RWPE2 (cell line): ENCODE results near the gene PDSS2.

Experiments used
- ATAC-seq: fragments of 200-7000 bp; cut with Tn5 transposase; 3 replicates; pipeline ENCODE4 v1.9.1; 2021; ENCODE audit warnings: low read depth
- DNase-seq: peaks from one replicate; pipeline ENCODE4 v3.0.0-alpha.2; 2020; ENCODE audit warnings: low spot score
- H3K27ac ChIP-seq: fragments of 450-650 bp; 2 replicates; pipeline ENCODE4 v1.5.1; 2017; ENCODE audit warnings: mild to moderate bottlenecking; ENCODE audit not compliant: poor library complexity, severe bottlenecking
- H3K27me3 ChIP-seq: fragments of 250-450 bp; sonication (Bioruptor Pico); 2 replicates; pipeline ENCODE4 v1.5.1; 2021; ENCODE audit warnings: mild to moderate bottlenecking, moderate library complexity; ENCODE audit not compliant: insufficient read depth, poor library complexity, severe bottlenecking
- H3K36me3 ChIP-seq: fragments of 250-450 bp; sonication (Bioruptor Pico); 2 replicates; pipeline ENCODE4 v1.5.1; 2020; ENCODE audit warnings: low read depth, mild to moderate bottlenecking, moderate library complexity
- H3K4me1 ChIP-seq: fragments of 250-450 bp; sonication (Bioruptor Pico); 2 replicates; pipeline ENCODE4 v1.5.1; 2021; ENCODE audit warnings: mild to moderate bottlenecking, moderate library complexity; ENCODE audit not compliant: insufficient read depth, poor library complexity, severe bottlenecking
- H3K4me3 ChIP-seq: fragments of 250-450 bp; sonication (Bioruptor Pico); 2 replicates; pipeline ENCODE4 v1.5.1; 2021; ENCODE audit warnings: mild to moderate bottlenecking, moderate library complexity; ENCODE audit not compliant: severe bottlenecking
- H3K9me3 ChIP-seq: fragments of 250-450 bp; sonication (Bioruptor Pico); 2 replicates; pipeline ENCODE4 v1.5.1; 2021; ENCODE audit warnings: mild to moderate bottlenecking, moderate library complexity; ENCODE audit not compliant: severe bottlenecking
- CTCF ChIP-seq: fragments of 450-650 bp; IDR thresholded peaks from one replicate; pipeline ENCODE4 v1.5.1; 2017; ENCODE audit warnings: mild to moderate bottlenecking, moderate library complexity; ENCODE audit not compliant: poor library complexity, severe bottlenecking

PDSS2 gene

GRCh38 chr6:107230024-107230423 lies 229.3 kb downstream of the PDSS2 start:
- H3K4me3 ChIP-seq = no peak overlapping the region
- H3K27me3 ChIP-seq = no peaks in the 10 kb centered on the region
- H3K36me3 ChIP-seq = no peaks in the 10 kb centered on the region
- no peak for TF ChIP-seq CTCF
- DNase-seq (no peak), ATAC-seq (no peak)
- H3K4me1 ChIP-seq = peaks cover 2% of the 10 kb centered on the region
- no peaks in the 10 kb centered on the region for H3K9me3 ChIP-seq
- H3K27ac ChIP-seq = no peak overlapping the region

GRCh38 chr6:107228754-107229153 lies 230.6 kb downstream of the PDSS2 start:
- Histone ChIP-seq H3K27ac (no peak overlapping the region), H3K36me3 (no peaks in the 10 kb centered on the region), H3K27me3 (no peaks in the 10 kb centered on the region), H3K4me1 (no peaks in the 10 kb centered on the region), H3K4me3 (no peak overlapping the region), H3K9me3 (no peaks in the 10 kb centered on the region)
- DNase-seq = no peak
- no peak for ATAC-seq
- no peak for TF ChIP-seq CTCF

GRCh38 chr6:107221519-107221918 lies 237.8 kb downstream of the PDSS2 start:
- ATAC-seq (no peak), DNase-seq (no peak)
- no peaks in the 10 kb centered on the region for H3K9me3 ChIP-seq
- no peaks in the 10 kb centered on the region for H3K27me3 ChIP-seq
- no peak overlapping the region for H3K4me3 ChIP-seq
- no peak for TF ChIP-seq CTCF
- H3K36me3 ChIP-seq = no peaks in the 10 kb centered on the region
- H3K4me1 ChIP-seq = no peaks in the 10 kb centered on the region
- H3K27ac ChIP-seq = no peak overlapping the region

GRCh38 chr6:107219851-107220250 lies 239.5 kb downstream of the PDSS2 start:
- DNase-seq (no peak), ATAC-seq (no peak)
- Histone ChIP-seq H3K27me3 (no peaks in the 10 kb centered on the region), H3K36me3 (no peaks in the 10 kb centered on the region), H3K9me3 (no peaks in the 10 kb centered on the region), H3K4me1 (no peaks in the 10 kb centered on the region), H3K27ac (no peak overlapping the region), H3K4me3 (no peak overlapping the region)
- TF ChIP-seq CTCF = no peak

- TF ChIP-seq CTCF = no peak
- Histone ChIP-seq H3K36me3 (no peaks in the 10 kb centered on the region), H3K4me3 (no peak overlapping the region), H3K27me3 (no peaks in the 10 kb centered on the region), H3K27ac (no peak overlapping the region), H3K4me1 (no peaks in the 10 kb centered on the region), H3K9me3 (no peaks in the 10 kb centered on the region)
- ATAC-seq (no peak), DNase-seq (no peak)
These were observed 241.2 kb downstream of the PDSS2 start for GRCh38 chr6:107218142-107218541.
